ENCODE results near the gene TIGD2.
A peak's percentile ranks its signal among the peaks of the same experiment; 100 is the strongest.
"Not testable (repeated sequence)": the region's sequence is repeated elsewhere in the genome, so short reads cannot be mapped to it uniquely, and the experiment has no call there.

The TIGD2 gene

GRCh38 chr4:89119166-89119565 lies 7.8 kb downstream of the TIGD2 start:
- no peak for DNase-seq

- no peak for DNase-seq
These were observed 8.5 kb downstream of the TIGD2 start for GRCh38 chr4:89119836-89120235.

- no peak for DNase-seq
These were observed 10.2 kb downstream of the TIGD2 start for GRCh38 chr4:89121387-89122068.

GRCh38 chr4:89123451-89123851 lies 12.1 kb downstream of the TIGD2 start:
- DNase-seq: no peak

- DNase-seq: no peak
These were observed 14.8 kb downstream of the TIGD2 start for GRCh38 chr4:89125901-89126782.

GRCh38 chr4:89129080-89129640 lies 17.8 kb downstream of the TIGD2 start:
- DNase-seq: no peak

- peak in 1 of 58 donors; percentile 8 for DNase-seq
These were observed 23.5 kb downstream of the TIGD2 start for GRCh38 chr4:89134775-89135319.

GRCh38 chr4:89136525-89136924 lies 25.2 kb downstream of the TIGD2 start:
- no peak for DNase-seq

- no peak for DNase-seq
These were observed 25.9 kb downstream of the TIGD2 start for GRCh38 chr4:89137231-89137630.

GRCh38 chr4:89137695-89138094 lies 26.4 kb downstream of the TIGD2 start:
- DNase-seq: no peak

- no peak for DNase-seq
These were observed 28.9 kb downstream of the TIGD2 start for GRCh38 chr4:89140168-89140759.

- DNase-seq: no peak
These were observed 31.6 kb downstream of the TIGD2 start for GRCh38 chr4:89142691-89143669.

GRCh38 chr4:89144652-89145051 lies 33.3 kb downstream of the TIGD2 start:
- DNase-seq: not testable (repeated sequence)

- no peak for DNase-seq
These were observed 34.9 kb downstream of the TIGD2 start for GRCh38 chr4:89146196-89146595.

GRCh38 chr4:89152972-89153371 lies 41.6 kb downstream of the TIGD2 start:
- no peak for DNase-seq

- no peak for DNase-seq
These were observed 45.0 kb downstream of the TIGD2 start for GRCh38 chr4:89156174-89156914.

- DNase-seq: no peak
These were observed 46.2 kb downstream of the TIGD2 start for GRCh38 chr4:89157488-89158024.

GRCh38 chr4:89158884-89159503 lies 47.7 kb downstream of the TIGD2 start:
- peak in 2 of 58 donors; percentile 37 to 51 for DNase-seq

GRCh38 chr4:89160806-89161205 lies 49.5 kb downstream of the TIGD2 start:
- no peak for DNase-seq

All from anterior cingulate cortex (tissue), 58 donors.